Muscle of back (tissue), 13 donors: ENCODE results near the gene PCYT2. TPM values are rescaled to one million over a fixed set of nuclear protein-coding genes. Genes with fewer than 3 reads are reported as not detected.
"Not testable (repeated sequence)": the region's sequence is repeated elsewhere in the genome, so short reads cannot be mapped to it uniquely, and the experiment has no call there.

ENCODE experiments used
- DNase-seq, 3 donors: peaks; one replicate each; pipeline versions ENCODE4 v3.0.0 to v3.0.0-alpha.2; 2013
- long read RNA-seq, 9 donors: transcript quantifications; one replicate each; lab custom pipeline, GENCODE V29; 2026
- polyA plus RNA-seq, 10 donors: library from polyadenylated mRNA; unstranded; fragments of 120-200 nt; gene quantifications; one replicate each; pipeline ENCODE4 v1.2.1, GENCODE V29; 2013; ENCODE audit not compliant: insufficient read length in 10 of 10

PCYT2 gene
- polyA plus RNA-seq, result 10 to 100 TPM in 6 of 10 donors, 1 to 10 TPM in 4; 7.9 to 14.0 (median 10.2) TPM
- long read RNA-seq, donor 1, full-length matches to known transcripts, result 1 of 1 reads
- long read RNA-seq, donor 1, partial matches to known transcripts, result 0 of 1 reads
- long read RNA-seq, donor 1, other reads (novel, unspliced or antisense), result 0 of 1 reads
- long read RNA-seq, donor 2, full-length matches to known transcripts, result 1 of 1 reads
- long read RNA-seq, donor 2, partial matches to known transcripts, result 0 of 1 reads
- long read RNA-seq, donor 2, other reads (novel, unspliced or antisense), result 0 of 1 reads
- long read RNA-seq, donor 3, result 0 reads
- long read RNA-seq, donor 4, full-length matches to known transcripts, result 3 of 3 reads
- long read RNA-seq, donor 4, partial matches to known transcripts, result 0 of 3 reads
- long read RNA-seq, donor 4, other reads (novel, unspliced or antisense), result 0 of 3 reads
- long read RNA-seq, donor 5, full-length matches to known transcripts, result 1 of 1 reads
- long read RNA-seq, donor 5, partial matches to known transcripts, result 0 of 1 reads
- long read RNA-seq, donor 5, other reads (novel, unspliced or antisense), result 0 of 1 reads
- long read RNA-seq, donor 6, full-length matches to known transcripts, result 4 of 4 reads
- long read RNA-seq, donor 6, partial matches to known transcripts, result 0 of 4 reads
- long read RNA-seq, donor 6, other reads (novel, unspliced or antisense), result 0 of 4 reads
- long read RNA-seq, donor 7, result 0 reads
- long read RNA-seq, donor 8, result 0 reads
- long read RNA-seq, donor 9, result 0 reads

DNA sequence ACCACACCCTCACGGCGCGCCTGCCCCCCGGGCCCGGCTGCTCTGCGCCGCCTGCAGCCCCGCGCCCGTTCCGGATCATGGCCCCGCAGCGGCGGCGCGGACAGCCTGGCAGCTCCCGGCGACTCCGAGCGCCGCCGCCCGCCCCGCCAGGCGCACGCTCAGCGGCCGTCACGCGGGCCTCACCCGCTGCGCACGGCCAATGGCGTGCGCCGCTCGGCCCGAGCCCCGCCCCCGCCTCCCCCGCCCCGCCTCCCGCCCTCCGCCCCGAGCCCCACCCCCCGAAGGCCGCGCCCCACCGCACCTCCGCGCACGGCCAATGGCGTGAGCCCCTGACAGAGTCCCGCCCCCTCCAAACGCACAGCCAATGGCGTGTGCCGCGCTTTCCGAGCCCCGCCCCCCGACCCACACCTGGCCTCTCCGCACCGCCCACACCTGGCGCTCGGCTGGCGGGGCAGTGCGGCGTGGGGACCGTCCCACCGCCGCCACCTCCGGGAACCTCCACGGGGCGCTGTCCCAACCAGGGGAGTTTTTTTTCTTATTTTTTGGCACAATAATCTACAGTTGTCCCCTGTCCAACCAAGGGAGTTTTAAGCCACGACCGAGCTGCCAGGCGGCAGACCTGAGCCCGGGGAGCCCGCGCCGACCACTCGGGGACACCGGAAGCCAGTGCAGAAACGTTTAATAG is at the start of gene PCYT2:
PCYT2 (minus strand) TSS at position 123 of the 685 bp plus-strand sequence; CDS start at position 79, 44 bp downstream.
- peak; percentile 77 to 91 (median 90) for DNase-seq

DNA sequence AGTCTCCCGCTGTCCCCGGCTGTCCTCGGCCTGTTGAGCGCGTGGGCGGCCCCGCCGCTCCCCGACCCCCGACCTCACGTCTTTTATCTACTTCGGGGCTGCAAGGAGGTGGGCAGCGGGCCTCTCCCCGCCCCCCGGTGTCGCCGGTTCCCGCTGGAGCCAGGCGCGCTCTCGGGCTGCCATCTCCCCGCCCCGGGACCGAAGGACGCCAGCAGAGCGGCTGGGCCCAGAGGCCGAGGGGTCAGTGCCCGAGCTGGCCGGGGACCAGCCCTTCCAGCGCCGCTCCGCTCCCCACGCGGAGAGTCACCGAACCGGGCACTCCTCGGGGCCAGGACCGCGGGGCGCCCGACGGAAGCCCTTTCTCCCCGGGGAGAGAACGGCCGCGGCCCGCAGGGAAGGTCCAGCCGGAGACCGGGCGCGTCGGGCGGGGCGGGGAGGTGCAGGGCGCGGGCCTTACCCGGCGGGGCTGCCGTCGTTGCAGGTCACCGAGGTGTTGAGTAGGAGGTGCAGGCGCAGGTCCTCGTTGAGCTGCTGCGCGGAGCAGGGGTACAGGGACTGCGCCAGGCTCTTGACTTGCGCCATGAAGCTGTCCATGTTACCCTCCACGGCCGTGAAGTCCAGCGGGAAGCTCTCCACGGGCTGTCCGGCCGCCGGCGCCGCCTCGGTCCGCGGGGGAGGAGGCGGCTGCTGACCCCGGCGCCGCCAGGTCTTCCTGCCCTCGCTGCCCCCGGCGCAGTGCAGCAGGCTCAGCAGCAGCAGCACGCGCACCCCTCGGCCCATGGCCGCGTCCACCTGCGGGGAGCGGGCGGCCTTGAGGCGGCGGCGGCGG is 49.1 kb upstream of the PCYT2 start:
- no peak for DNase-seq

DNA sequence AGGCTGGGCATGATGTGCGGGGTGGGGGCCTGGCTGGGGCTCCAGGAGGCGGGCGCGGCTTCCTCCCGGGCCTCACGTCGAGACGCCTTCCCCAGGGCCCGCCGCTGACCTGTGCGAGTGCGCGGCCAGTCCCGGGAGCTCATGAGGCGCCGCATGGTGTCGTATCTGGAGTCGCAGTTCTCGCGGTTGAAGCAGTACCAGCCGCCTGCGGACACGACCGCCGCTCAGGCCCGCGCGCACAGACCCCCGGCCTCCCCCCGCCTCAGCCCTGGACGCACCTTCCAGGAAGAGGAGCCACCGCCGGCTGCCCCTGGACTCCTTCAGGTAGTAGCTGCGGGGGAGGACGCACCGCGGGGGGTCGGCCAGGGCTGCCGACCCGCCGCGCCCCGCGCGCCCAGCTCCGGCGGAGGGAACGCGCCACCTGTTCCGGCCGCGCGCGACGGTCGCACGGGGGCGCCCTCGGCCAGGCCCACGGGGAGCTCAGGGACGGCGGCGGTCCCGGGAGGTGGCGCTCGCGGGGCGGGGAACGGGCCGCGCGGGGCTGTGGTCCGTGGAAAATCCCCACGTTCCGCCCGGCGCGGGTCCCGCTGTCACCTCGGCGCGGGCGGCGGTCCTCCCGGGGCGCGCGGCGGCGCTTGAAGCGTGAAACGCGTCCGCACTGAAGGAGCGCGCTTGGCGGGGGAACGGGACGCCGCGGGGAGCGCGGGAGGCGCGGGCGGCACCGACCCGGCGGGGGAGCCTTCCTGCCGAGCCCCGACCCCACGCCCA is 48.3 kb upstream of the PCYT2 start:
- DNase-seq, result peak in 2 of 3 donors; percentile 73 to 75

DNA sequence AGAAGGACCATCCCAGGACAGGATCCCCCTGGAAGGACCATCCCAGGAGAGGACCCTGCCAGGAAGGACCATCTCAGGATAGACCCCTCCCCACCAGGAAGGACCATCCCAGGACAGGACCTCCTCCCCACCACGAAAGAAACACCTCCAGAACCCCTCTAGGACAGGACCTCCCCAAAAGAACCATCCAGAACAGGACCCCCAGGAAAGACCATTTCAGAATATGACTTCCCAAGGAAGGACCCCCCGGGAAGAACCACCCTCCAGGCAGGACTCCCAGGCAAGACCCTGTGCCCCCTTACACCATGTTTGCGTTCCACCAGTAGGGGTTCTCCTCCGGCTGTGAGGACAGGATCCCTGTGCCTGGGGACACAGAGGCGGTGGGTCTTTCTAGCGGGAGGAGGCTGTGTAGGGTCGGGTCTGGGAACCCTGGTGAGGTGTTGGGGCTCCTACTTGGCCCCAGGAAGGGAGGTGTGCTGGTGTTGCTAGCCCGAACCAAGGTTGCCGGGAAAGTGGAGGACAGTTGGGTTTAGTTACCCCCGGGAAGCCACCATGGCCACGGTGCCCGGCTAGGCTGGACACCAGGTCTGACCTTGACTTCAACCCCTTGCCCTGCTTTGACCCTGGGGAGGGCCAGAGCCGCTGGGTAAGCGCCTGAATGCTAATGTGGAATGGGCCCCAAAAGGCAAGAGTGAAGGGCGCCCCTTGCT is 47.6 kb upstream of the PCYT2 start:
- DNase-seq, result no peak

DNA sequence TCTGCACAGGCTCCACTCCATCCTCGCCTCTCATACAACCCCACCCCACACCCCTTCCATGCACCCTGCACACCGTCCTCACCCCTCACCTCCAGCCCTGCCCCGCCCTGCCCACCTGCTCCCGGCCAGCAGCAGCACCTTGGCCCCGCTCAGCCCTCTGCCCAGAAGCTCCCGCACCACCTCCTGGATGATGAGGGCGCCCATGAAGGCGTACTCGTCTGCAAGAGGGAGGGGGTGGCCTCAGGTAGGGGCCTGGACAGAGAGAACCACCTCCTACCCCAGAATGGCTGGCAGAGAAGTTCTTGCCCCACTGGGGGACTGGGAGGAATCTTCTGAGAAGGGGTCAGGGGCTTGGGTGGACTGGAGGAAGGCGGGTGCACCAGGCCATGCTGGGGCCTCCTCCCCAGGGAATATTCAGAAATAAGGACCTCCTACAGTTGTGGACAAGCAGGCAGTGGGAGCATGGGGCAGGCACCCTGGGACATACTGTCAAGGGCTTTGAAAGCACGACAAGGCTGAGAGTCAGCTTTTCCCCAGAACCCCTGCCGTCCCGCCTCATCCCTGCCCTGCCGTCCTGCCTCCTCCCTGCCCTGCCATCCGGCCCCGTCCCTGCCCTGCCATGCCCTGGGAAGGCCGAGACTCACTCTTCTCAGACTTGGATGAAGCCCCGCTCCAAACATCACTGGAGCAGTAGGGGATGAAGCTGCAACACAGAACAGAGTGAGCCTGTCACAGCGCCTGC is 46.7 kb upstream of the PCYT2 start:
- DNase-seq, result no peak

DNA sequence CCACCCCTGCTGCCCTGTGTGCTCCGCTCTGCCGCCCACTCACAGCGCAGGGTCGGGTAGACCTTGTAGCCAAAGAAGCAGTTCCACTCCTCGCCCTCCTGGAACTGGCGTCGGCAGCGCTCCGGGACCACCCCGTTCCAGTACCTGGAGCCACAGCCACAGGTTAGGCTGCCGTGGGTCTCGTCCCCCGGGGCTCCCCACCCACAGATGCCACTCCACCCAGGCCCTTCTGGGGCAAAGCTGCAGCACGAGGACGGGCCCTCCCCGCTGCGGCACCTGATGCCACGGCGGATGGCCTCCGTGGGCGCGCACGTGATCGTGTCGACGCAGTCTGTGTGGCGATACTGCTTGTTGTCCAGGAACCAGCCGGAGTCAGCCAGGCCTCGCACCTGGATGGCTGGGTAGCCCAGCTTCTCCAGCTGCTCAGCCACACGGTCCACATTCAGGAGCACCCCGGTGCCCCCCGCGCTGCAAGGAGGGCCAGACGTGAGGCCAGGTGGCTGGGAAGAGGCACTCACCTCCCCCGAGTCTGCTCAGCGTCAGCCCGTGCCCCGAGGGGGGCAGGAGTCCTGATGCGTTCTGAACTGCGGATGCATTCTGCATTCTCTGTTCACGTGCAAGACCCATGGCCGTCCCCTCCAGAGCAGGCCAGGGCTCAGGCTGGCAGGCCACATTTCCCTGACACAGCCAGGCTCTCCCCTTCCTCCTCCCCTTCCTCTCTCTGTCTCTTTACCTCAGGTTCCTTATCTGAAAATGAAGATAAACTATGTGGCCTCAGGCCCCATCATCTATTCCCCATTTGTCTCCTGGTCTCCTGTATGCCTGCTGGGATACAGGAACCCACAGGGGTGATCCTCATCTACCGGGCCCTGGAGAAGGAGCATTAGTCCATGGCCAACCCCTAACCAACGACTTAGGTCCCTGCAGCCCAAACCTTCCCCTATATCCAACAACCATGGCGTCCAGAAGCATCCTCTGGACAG is 45.7 kb upstream of the PCYT2 start:
- DNase-seq, result no peak

DNA sequence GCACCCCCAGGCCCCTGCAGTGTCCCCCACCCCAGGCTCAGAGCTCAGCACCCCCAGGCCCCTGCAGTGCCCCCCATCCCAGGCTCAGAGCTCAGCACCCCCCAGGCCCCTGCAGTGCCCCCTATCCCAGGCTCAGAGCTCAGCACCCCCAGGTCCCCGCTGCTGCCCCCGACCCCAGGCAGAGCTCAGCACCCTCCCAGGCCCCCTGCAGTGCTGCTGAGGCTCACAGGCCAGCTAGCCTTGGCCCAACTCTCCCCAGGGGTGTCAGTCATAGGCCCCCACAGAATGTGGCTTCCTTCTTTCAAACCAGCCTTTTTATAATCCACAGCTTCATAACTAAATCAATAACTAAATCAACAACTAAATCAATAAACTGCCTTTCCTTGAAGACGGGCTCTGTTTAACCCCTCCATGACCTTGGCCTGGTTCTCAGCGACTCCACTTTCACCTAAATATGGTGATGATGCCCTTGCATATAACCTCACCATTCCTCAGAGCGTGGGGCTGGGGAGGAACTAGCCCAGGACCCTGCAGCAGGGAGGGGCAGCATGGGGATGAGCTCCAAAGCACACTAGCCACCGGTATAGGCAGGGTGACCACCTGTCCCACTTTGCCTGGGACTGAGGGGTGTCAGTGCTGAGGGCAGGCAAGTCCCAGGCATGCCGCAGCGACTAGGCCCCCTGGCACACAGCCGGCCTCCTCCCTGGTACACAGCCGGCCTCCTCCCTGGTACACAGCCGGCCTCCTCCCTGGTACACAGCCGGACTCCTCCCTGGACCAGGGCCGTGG is 44.8 kb upstream of the PCYT2 start:
- DNase-seq, result no peak

DNA sequence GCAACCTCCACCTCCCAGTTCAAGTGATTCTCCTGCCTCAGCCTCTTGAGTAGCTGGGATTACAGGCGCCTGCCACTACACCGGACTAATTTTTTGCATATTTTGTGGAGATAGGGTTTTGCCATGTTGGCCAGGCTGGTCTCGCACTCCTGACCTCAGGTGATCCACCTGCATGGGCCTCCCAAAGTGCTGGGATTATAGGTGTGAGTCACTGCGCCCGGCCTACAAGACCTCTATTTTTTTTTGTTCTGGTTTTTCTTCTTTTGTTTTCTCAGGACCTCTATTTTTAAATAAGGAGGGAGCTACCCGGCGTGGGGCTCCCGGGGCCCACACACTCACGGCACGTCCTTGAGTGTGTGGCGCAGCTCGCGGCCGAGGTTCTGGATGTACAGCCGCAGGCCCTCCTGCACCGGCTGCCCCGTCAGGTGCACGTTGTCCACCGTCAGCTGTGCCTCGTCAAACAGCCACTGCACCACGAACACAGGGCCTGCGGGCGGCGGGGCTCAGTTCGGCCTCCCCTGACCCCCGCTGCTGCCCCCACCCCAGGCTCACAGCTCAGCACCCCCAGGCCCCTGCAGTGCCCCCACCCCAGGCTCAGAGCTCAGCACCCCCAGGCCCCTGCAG is 44.0 kb upstream of the PCYT2 start:
- DNase-seq, result no peak

DNA sequence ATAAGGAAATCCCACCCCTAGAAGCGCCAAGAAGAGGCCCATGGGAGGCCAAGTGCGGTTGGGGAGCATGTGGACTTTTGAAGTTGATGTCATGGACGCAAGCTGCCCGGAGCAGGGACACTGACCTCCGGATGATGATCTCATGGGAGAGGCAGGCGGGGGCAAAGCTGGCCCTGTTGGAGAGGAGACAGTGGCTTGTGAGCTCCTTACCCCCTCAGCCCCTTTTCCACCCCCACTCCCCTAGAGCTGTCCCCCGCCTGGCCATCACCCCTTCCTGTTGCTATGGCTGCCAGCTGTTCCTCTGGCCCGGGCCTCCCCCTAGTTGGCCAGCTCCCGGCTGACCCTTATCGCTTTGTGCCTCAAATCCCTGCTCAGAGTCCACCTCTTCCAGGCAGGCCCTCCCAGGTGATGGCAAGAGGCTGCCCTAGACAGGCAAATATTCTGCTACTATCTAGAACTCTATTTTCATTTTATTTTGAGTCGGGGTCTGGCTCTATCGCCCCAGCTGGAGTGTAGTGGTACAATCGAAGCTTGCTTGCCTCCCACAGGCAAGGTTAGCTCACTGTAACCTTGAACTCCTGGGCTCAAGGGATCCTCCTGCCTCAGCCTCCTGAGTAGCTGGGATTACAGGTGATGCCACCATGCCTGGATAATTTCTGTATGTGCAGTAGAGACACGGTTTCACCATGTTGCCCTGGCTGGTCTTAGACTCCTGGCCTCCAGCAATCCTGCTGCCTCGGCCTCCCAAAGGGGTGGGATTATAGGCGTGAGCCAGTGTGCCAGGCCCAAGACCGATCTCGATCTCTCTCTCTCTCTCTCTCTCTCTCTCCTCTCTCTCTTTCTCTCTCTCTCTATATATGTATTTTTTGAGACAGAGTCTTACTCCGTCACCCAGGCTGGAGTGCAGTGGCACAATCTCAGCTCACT is 43.2 kb upstream of the PCYT2 start:
- no peak for DNase-seq

DNA sequence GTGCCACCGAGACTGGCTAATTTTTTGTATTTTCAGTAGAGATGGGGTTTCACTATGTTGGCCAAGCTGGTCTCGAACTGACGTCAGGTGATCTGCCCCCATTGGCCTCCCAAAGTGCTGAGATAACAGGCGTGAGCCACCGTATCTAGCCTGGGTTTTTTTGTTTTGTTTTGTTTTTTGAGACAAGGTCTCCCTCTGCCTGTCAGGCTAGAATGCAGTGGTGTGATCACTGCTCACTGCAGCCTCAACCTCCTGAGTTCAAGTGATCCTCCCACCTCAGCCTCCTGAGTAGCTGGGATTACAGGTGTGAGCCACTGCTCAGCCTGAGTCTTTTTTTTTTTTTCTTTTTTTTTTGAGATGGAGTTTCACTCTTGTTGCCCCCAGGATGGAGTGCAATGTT is 42.2 kb upstream of the PCYT2 start:
- DNase-seq, result not testable (repeated sequence)

DNA sequence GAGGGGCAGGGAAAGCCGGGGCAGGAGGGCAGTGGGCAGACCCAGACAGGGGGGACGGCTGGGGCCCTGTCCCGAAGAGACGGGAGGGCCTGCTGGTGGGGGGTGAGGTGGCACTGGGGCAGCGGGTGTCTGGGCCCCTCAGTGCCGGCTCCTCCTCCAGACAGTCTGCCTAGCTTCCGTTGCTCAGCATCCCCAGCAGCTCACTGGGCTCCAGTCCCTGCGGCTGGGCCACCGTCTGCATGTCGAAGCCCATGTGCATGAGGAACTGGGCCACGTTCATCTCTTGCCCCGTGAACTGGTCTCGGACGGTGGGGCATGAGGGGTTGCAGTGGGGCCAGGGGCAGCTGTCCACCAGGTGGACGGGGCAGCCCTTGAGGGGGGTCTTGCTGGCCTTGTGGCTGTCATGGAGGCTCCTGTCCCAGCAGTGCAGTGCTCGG is 41.6 kb upstream of the PCYT2 start:
- no peak for DNase-seq

DNA sequence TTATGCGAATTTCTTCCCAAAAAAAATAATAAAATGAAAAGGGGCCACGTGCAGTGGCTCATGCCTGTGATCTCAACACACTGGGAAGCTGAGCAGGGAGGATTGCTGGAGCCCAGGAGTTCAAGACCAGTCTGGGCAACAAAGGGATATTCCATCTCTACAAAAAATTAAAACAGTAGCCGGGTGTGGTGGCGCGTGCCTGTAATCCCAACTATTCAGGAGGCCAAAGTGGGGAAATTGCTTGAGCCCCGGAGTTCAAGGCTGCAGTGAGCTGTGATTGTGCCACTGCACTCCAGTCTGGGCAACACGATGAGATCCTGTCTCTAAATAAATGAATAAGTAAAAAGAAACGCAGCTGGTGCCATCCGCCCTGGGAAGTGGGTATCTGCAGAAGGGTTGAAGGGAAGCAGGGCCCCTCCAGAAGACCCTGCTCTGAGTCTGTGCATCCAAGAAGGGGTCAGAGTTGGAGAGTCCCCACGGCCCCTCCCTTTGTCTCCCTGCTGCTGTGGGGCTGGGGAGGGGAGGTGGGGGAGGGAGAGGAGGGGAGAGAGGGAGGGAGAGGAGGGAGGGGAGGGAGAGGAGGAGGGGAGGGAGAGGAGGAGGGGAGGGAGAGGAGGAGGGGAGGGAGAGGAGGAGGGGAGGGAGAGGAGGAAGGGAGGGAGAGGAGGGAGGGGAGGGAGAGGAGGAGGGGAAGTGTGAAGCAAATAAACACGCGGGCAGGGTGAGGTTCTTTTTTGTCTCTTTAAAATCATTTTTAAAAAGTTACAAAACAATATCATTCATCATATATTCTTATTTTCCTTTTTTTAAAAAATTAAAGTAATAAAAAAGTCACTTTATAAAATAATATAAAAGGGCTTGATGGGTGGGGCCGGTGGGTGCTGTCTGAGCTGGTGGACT is 40.8 kb upstream of the PCYT2 start:
- no peak for DNase-seq

DNA sequence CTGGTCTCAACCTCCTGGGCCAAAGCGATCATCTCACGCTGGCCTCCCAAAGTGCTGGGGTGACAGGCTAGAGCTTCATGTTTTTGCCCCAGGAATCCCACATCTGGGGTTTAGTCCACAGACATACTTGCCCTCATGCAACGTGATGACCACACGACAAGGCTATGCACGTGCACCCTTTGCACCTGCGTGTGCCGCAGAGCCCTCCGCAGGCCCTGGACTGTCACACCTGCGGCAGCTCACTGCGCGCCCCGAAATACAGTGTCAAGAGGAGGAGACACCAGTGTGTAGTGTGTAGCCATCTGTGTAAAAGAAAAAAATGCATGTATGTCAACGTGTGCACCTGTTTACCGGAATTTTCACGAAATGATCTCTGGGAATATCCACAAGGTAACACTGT is 39.3 kb upstream of the PCYT2 start:
- no peak for DNase-seq

DNA sequence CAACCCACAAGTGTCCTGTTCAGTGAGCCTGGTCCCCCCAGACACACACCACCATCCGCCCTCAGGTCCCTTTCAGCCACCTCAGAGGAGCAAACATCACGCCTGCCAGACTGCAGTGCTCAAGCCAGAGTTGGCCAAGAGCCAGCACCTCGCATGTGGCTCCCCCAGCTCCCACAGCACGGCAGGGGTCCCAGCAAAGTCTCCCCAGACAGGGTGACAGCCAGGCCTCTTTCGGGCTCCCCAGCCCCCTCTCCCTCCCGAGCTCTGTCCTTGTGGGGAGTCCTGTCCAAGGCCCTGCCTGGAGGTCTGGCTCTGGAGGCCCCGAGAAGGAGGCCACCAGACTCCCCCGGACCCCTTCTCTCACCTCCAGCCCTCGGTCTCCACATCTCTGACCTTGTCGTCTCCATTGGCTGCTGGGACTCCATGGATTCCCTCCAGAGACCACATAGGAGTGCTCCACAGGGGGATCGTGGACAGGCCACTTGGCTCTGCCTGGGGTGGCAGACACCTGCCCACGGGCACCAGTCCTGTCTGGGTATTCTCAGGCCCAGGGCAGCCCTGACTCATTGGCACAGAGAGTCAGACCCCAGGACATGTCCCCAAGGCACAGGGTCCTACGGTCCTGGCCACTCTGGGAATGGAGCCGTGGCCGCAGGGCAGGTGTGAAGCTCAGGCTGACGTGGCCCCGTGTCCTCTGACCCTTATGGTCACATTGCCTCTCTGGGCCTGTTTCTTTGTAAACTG is 37.6 kb upstream of the PCYT2 start:
- no peak for DNase-seq
